NCI-H1105 (cell line): ENCODE results near the gene MOCOS.

ENCODE experiments used
- DNase-seq: peaks from one replicate; lab custom pipeline; 2025; lab: John Stamatoyannopoulos, UW

Gene MOCOS

DNA sequence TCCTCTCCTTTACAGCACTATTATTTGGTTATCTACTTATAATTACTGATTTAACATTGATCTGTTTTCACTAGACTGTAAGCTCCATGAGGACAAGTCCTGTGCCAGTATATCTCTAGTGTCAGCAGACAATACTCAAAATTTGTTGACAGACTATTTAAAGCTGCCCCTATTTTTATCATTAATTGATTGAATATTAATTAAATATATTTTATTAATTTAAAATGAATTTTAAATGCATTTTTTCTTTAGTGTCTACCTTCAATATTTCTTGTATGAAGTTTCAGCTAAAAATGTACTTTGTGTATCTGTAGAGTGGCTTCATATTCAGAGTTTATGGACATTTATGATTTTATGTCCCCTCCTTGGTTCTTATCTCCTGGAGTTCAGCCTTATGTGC, 83.9 kb downstream of the MOCOS start:
- DNase-seq = no peak

GRCh38 chr18:36273347-36273746, 86.0 kb downstream of the MOCOS start:
- no peak for DNase-seq

DNA sequence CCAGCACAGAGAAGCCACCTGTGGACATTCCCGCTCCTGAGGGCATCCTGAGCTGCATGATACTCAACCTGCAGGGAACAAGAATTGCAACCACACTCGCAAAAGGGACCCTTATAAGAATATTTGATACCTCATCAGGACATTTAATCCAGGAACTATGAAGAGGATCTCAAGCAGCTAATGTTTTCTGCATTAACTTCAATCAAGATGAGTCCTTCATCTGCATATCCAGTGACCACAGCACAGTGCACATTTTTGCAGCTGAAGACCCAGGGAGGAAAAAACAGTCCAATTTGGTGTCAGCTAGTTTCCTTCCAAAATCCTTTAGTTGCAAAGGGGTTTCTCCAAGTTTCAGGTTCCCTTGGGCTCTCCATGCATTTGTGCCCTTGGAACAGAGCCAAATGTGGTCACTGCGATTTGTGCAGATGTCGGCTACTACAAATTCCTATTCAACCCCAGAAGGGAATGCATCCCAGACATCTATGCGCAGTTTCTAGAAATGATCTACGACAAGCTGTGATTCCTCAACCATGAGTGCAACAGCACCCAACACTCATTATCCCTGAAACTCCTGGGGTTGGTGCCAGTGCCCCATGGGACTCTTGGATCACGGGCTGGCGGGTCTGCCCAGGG, 86.9 kb downstream of the MOCOS start:
- DNase-seq = no peak

DNA sequence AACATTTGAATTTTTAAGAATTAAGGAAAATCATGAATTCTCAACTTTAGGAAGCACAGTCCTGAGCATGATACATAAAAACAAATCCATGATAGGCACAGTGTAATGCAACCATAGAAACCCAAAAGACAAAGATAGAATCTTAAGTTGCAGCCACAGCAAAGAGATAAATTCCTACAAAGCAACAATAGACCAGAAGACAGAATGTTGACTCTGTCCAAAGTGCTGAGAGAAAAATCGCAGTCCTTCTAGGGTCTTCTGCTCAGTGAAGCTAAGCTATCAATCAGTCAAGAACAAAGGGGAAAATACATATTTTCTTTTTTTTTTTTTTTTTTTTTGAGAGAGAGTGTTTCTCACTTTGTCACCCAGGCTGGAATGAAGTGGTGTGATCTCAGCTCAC, 88.3 kb downstream of the MOCOS start:
- DNase-seq = no peak

DNA sequence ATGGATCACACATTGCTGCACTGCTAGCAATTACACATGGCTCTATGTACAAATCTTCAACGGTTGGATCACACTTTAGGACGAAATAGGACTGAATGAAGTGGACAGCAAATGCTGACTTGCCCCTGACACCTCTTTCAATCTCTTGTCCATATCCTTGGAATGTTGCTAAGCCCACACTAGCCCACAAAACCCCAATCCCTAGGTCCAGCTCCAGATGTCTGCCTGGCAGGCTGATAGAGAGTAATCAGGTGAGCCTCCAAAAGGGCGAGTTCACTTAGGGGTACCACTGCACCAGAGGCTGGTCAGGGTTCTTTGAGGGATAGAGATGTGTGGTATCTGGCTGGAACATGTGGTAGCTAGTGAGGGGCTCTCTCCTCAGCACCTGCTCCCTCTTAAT, 91.7 kb downstream of the MOCOS start:
- DNase-seq = no peak

- peak; percentile 21 for DNase-seq
Observed at GRCh38 chr18:36281936-36282335, 94.6 kb downstream of the MOCOS start.

DNA sequence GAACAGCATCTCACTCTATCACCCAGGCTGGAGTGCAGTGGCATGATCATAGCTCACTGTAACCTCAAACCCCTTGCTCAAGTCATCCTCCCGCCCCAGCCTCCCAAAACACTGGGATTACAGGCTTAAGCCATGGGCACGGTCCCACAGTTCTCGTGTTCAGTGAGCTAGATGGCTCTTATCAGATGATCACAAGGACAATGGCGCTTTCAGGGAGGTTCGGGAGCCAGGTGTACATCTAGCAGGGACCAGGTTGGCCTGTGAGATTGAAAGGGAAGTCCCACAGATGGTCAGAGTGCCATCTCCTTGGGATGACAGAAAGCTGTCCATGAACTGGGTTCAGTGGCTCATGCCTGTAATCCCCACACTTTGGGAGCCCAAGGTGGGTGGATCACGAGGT, 96.2 kb downstream of the MOCOS start:
- DNase-seq = no peak

GRCh38 chr18:36284268-36284667, 97.0 kb downstream of the MOCOS start:
- DNase-seq = no peak

- DNase-seq = peak; percentile 67
Observed at GRCh38 chr18:36284671-36285295, 97.5 kb downstream of the MOCOS start.

- DNase-seq = no peak
Observed at GRCh38 chr18:36287653-36288052, 100.4 kb downstream of the MOCOS start.

GRCh38 chr18:36288689-36289088, 101.4 kb downstream of the MOCOS start:
- DNase-seq = no peak

DNA sequence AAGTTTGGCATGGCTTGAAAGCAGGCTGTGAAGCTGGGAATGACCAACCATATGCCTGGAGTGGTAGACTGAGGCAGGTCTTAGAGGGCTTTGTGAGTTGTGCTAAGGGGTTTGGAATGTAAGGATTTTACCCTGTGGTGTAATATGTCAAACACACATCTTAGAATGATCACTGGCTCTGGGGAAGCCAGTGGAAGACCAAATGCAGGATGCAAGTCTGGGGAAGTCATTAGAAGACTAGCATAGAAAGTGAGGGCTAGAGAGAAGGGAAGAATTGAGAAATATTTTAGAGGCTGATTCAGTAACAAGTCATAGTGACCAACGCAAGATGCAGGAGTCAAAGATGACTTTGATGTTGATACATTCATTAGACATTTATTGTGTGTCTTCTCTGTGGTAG, 106.7 kb downstream of the MOCOS start:
- DNase-seq = no peak

- no peak for DNase-seq
Observed at GRCh38 chr18:36295214-36295613, 107.9 kb downstream of the MOCOS start.

GRCh38 chr18:36295880-36296301, 108.6 kb downstream of the MOCOS start:
- no peak for DNase-seq

DNA sequence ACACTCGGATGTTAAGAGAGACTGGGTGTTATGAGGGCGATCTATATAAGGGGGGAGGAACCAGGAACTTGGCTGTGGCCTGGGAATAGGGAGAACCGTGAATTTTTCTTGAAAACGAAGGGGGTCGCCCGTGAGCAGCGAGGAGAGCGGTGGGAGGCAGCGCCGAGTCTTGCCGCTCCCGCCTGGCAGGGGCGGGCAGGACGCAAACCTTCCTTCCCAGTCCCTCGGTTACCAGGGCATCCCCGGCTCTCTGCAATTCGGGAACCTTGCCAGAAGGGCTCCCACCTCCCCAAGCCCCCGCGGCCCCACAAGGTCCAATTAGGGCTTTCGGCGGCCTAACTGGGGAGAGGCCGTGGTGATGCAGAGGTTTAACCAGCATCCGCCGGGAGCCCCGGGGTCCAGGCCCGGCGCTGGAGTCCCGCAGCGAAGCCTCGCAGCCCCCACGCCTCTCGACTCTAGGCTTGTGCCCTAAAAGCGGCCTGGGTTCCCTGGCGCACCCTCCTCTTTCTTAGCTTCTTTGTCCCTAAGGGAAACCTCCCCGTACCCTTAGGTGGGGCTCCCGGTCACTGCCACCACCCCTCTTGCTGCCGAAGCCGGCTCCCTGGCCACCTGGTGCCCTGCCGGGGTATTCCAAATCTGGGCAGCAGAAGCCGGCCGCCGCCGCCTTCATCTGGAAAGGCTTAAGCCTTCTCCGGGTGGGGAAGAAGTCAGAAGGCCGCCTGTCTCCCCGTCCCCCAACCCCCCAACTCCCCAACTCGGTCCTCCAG, 109.5 kb downstream of the MOCOS start:
- peak; percentile 88 for DNase-seq

DNA sequence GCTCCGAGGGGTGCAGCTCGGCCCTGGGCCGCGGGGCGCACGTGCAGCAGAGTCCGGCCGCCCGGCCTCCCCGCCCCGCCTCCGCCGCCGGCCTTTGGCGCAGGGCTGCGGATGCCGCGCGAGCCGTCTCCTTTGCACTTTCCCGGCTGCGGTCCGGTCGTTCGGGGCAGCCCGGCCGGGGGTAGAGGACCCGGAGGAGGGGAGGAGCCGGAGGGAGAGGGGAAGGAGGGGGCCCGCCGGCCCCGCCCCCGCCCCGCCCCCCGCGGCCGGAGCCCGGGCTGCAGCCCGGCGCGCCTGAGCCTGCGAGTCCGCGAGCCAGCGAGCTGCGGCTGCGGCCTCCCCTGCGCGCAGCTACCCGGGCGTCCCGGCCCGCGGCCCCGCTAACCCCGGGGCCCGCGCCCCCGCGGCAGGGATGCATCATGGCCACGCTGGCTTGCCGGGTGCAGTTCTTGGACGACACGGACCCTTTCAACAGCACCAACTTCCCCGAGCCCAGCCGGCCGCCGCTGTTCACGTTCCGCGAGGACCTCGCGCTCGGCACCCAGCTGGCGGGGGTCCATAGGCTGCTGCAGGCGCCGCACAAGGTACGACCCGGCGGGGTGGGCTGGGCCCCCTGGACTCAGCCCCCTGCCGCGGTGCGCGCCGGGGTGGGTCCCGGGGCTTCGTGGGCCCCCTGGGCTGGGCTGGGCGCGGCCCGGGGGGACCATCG, 110.3 kb downstream of the MOCOS start, which contains the start of gene FHOD3:
TSS of gene FHOD3 (plus strand) at position 297 of the 709 bp plus-strand sequence. CDS start at position 420, 123 bp downstream.
- peak; percentile 72 for DNase-seq

DNA sequence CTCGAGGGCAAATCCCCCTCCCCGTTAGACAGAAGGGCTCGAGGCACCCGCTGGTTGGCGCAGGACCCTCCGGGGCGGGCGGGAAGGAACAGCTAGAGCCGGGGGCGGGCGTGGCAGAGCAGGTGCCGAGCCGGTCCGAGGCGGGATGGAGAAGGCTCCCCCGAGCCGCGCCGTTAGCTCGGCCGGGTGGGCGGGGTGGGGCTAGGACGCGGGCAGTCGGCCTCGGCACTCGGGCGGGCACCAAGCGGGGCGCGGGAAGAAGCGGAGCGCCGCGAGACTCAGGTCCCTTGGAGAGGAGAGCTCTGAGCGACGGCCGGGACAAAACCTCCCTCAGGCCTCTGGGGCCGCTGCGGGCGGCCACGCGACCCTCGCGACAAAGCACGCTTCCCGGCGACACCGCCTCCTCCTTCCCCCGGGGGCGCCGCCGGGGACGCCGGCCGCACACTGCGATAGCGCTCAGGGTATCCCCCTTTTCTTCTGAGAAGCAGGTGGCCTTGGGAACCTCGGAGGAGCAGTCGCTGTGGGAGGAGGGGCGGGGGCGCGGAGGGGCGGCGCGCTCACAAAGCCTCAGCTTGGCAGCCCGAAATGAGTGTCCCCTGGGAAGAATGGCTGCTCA, 110.9 kb downstream of the MOCOS start:
- peak; percentile 51 for DNase-seq

- DNase-seq = no peak
Observed at GRCh38 chr18:36299015-36299414, 111.7 kb downstream of the MOCOS start.

- DNase-seq = no peak
Observed at GRCh38 chr18:36300211-36300610, 112.9 kb downstream of the MOCOS start.

DNA sequence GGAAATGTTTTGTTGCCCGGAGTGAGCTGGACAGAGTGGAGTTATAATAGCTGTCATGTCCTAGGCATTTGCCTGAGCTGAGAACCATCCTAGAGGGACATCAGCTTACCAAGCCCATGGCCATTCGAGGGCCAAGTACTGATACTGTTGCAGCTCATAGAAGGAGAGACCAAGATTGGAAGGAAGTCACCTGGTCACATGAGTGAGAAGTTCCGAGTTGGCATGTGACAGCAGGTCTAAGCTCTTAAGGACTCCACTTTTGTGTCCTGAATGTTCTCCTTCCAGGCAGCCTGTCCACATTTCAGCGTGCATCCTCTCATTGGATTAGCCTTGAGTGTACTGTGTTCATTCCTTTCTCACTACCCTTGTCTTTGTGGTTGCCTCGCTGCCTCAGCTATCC, 114.6 kb downstream of the MOCOS start:
- no peak for DNase-seq

DNA sequence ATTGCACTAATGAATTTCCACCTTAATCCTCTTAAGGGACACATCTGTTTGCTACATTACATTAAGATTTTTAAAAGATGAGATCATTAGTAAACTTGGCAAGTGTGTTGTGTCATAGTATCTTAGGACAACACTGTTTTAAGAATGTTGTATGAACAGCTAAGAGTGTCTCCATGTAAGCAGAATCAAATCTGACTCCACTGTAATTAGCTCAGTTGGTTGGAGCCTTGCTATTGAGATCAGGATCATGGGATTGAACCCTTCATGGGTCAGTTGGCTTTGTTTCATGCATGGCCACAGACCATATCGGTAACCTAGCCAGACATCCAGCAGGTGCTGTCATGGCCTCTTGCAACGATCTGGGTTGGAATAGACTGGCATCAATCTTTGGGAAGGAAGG, 115.4 kb downstream of the MOCOS start:
- DNase-seq = no peak

DNA sequence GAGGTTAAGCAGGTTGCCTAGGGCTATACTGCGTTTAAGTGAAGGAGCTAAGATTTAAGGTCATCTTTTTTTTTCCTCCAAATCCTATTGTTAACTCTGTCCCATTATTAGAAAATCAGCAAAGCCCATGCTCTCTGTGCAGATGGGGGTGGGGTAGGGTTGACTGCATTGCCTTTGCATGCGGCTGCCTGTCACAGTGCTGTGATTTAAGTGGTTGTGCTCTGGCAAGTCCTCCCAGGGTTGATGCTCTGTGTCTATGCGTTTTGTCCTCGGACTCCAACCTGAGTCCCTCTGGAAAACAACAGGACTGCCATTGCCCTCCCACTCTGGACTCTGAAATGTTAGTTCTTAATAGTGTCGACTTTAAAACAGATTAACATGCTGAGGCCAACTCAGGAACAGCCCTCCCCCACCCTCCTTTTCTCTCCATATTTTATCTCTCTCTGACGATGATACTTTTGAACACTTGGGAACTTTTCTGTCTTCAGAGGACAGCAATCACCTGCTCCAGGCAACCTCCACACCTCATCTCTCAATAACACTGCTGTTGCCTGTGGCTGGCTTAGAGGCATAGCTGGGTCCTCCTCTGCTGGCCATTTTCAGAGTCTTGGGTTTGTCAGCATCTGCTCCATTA, 116.0 kb downstream of the MOCOS start:
- no peak for DNase-seq
